ENCODE data around the gene TRAM2.

TRAM2 gene

GRCh38 chr6:52577022-52577777 is at the start of gene TRAM2:
Gene TRAM2 (minus strand): TSS chr6:52577060. CDS start chr6:52576915, 145 bp downstream.
- DNase-seq: peak; percentile 46 to 67

DNA sequence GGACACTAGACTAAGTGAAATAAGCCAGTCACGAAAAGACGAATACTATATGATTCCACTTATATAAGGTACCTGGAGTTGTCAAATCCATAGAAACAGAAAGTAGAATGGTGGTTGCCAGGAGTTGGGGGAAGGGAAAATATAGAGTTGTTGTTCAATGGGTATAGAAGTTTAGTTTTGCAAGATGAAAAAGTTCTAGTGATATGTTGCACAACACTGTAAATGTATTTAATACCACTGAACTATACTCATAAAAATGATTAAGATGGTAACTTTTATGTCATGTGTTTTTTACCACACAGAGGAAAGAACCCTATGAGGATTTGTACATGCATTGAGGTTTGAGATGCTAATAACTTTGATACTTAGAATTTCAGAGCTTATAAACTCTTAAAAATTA is 46.0 kb upstream of the TRAM2 start:
- DNase-seq: no peak

GRCh38 chr6:52621631-52622030 is 44.8 kb upstream of the TRAM2 start:
- no peak for DNase-seq

DNA sequence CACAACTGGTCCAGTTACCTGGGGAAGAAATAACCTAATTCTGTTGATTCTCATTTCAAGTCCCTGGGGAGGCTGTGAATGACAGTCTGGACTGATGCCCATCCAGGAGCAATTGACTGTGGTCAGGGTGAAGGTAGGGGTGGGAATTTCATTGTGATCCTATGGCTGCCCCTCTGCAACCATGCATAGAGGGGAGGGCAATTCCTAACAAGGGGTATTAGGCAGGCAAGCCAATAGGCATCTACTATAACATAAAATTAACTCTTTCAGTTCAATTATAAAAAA is 44.0 kb upstream of the TRAM2 start:
- DNase-seq: no peak

- DNase-seq: no peak
Observed at GRCh38 chr6:52620055-52620905, 43.4 kb upstream of the TRAM2 start.

GRCh38 chr6:52617087-52617486 is 40.2 kb upstream of the TRAM2 start:
- DNase-seq: no peak

DNA sequence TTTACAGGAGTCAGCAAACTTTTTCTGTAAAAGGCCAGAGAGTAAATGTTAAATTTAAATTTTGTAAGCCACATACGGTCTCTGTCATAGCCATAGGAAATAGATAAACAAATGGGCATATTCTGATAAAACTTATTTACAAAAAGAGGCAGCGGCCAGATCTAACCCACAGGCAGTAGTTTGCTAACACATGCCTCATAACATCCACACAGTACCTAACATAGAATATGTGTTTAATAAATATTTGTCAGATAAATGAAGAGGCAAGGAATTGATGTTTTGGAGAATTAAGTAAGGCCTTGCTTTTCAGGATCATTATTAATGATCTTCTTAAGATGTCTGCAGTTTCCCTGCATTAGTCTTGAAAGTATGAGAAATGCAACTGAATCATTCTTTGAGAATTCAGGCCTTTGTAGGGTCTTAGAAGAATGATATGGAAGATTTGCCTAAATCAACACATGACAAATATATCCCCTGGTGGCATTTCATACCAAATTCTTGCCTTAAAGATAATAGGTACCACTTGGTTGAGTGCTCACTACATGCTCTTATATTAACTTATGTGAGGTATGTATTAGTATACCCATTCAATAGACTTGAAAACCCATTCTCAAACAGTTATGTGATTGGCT is 39.3 kb upstream of the TRAM2 start:
- no peak for DNase-seq

DNA sequence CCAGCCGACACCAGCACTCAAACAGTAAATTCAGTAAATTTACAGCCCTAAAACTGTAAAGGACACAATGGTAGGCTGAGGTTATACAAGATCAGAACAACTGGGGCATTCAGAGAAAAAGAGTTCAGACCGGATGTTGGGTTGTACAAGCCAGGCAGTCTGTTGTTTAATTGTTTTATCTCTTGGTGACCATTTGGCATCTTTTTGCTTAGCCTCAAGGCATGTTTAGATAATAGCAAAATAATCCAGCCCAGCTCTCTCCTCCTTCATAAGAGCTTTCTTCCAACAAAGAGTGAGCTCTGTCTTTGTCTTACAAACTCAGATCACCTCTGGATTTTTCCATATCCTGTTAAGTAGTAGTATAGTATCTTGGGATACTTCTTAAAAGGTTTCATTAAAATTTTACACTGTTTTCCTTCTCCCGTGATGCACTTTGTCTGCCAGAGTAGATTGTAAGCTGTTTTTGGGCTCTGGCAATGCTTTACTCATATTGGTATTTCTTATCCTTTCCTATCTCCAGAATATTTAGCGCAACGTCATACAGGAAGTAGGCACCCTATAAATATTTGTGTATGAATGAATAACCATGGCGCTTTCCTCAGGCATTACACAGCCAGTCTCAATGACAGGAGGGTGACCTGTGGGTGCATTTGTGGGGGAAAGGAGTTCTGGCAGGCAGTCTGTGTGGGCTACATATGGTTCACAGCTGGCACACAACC is 35.6 kb upstream of the TRAM2 start:
- DNase-seq: no peak

- DNase-seq: no peak
Observed at GRCh38 chr6:52611833-52612232, 35.0 kb upstream of the TRAM2 start.

- DNase-seq: no peak
Observed at GRCh38 chr6:52610745-52611355, 34.0 kb upstream of the TRAM2 start.

DNA sequence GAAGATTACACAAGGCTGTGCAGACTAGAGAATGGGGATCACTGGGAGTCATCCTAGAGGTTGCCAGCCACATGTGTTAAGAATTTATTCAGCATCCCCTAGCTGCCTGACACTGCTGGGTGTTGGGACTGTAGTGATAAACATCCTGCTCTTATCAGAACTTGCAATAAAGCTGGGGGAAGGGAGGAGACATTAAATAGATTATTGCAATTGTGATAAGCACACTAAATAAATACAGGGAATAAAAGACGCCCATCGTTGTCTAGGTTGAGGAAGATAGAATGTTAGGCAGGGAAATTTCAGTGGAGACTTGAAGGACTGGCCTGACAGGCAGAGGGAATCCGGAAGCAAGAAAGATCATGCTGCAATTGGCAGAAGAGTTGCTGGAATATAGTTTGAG is 33.2 kb upstream of the TRAM2 start:
- no peak for DNase-seq

DNA sequence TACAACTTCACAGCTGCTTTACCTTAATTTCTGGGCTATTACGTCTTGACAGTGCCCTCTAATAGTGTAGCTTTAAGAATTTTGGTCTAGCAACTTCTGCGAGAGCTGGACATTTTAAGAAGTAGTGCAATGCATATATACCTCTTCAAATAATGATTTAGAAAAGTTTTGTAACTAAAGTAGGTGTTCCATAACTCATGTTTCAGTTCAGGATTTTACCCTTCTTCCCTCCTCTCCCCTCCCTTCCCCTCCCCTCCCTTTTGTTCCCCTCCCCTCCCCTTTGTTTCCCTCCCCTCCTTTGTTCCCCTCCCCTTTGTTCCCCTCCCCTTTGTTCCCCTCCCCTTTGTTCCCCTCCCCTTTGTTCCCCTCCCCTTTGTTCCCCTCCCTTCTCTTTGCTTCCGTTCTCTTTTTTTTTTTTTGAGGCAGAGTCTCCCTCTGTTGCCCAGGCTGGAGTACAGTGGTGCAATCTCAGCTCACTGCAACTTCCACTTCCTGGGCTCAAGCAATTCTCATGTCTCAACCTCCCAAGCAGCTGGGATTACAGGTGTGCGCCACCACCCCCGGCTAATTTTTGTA is 28.8 kb upstream of the TRAM2 start:
- no peak for DNase-seq

- DNase-seq: no peak
Observed at GRCh38 chr6:52603000-52603795, 26.3 kb upstream of the TRAM2 start.

- no peak for DNase-seq
Observed at GRCh38 chr6:52598824-52599190, 21.9 kb upstream of the TRAM2 start.

- DNase-seq: peak; percentile 69 to 84
Observed at GRCh38 chr6:52598123-52598823, 21.4 kb upstream of the TRAM2 start.

- DNase-seq: no peak
Observed at GRCh38 chr6:52597738-52598122, 20.9 kb upstream of the TRAM2 start.

DNA sequence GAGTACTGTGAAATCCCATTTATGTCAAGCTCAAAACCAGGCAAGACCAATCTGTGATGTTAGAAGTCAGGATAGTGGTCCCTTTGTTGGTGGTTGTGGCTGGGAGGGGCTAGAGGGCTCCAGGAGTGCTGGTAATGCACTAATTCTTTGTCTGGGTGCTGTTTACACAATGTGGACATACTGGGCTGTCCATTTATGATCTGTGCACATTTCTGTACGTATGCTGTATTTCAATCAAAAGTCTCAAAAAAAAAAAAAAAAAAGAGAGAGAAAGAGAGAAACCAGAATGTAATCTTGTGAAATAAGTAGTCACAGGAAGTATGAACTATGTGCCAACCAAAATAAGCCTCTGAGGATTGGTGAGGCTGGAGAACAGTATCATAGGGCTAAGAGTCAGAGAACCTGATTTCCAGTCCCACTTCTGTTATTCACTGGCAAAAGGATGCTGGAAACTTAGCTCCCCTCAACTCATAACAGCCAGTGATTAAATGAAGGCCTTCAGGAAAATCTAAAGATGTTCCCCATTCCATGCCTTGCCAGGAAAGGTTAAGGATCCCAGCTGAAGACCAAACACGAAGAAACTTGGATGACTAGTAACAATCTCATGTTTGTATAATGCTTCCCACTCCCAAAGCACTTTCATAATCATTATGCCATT is 19.6 kb upstream of the TRAM2 start:
- no peak for DNase-seq

GRCh38 chr6:52595796-52596130 is 18.9 kb upstream of the TRAM2 start:
- peak in 1 of 2 experiments; percentile 57 for DNase-seq

- DNase-seq: peak; percentile 86 to 96
Observed at GRCh38 chr6:52595000-52595795, 18.3 kb upstream of the TRAM2 start.

DNA sequence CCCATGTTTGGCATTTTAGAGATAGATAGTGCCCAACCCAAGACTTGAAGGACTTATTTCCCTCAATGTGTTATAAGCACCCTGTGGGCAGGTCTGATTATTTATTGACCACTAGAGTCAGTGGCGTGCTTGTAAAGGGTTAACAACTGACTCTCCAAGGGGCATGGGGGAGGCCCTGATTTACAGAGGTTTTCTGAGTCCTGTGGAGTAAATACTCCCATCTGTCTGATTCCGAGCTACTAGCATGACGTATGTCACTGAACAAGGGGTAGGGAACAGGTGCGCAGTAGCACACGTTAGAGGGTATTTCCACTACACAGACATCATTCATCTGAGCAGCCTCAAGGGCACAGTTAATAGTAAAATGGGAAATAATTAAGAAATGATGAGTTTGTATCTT is 17.4 kb upstream of the TRAM2 start:
- peak; percentile 84 to 91 for DNase-seq

Measured in NCI-H524 (cell line).